Astrocyte of the spinal cord (primary cell): Measurements from ENCODE around the gene IQCH.

Source experiments
- DNase-seq: peaks from one replicate; pipeline ENCODE4 v3.0.0; 2011; ENCODE audit warnings: low read depth, low spot score
- H3K4me3 ChIP-seq: 2 replicates; pipeline ENCODE4 v1.5.1; 2011; ENCODE audit warnings: low read depth, mild to moderate bottlenecking, low read length, moderate library complexity
- CTCF ChIP-seq: IDR thresholded peaks from 2 replicates; pipeline ENCODE4 v1.5.1; 2012; ENCODE audit warnings: low read depth, mild to moderate bottlenecking, low read length, inconsistent platforms
- in situ Hi-C: cut with HindIII; loops from 2 replicates; pipeline ENCODE4 v1.10.0; 2017; ENCODE audit warnings: low sequenced_read_pairs

The IQCH gene

GRCh38 chr15:67480741-67481140 is 226.2 kb downstream of the IQCH start:
- TF ChIP-seq CTCF = no peak
- DNase-seq = no peak

GRCh38 chr15:67481680-67482079 is 227.1 kb downstream of the IQCH start:
- no peak overlapping the region for H3K4me3 ChIP-seq
- TF ChIP-seq CTCF = no peak
- DNase-seq = no peak
- in situ Hi-C loops = no loop called here

More at GRCh38 chr15:67480741-67481140, 226.2 kb downstream of the IQCH start:
- in situ Hi-C loops = no loop called here
- H3K4me3 ChIP-seq = no peak overlapping the region

- no peak for DNase-seq
- no peak for TF ChIP-seq CTCF
- H3K4me3 ChIP-seq = no peak overlapping the region
- in situ Hi-C loops = no loop called here
These were observed 241.0 kb downstream of the IQCH start for GRCh38 chr15:67495585-67495984.

GRCh38 chr15:67501177-67501835 is 246.7 kb downstream of the IQCH start:
- in situ Hi-C loops = no loop called here
- no peak overlapping the region for H3K4me3 ChIP-seq
- peak; percentile 55 for DNase-seq
- TF ChIP-seq CTCF = peak; percentile 45

GRCh38 chr15:67501836-67502461 is 247.4 kb downstream of the IQCH start:
- in situ Hi-C loops = no loop called here
- TF ChIP-seq CTCF = no peak
- DNase-seq = no peak
- peak overlapping the region; percentile 2 for H3K4me3 ChIP-seq

GRCh38 chr15:67504056-67504455 is 249.5 kb downstream of the IQCH start:
- H3K4me3 ChIP-seq = no peak overlapping the region
- no peak for TF ChIP-seq CTCF
- in situ Hi-C loops = no loop called here
- no peak for DNase-seq
